Measurements from ENCODE around the gene FBN1.

The FBN1 gene

DNA sequence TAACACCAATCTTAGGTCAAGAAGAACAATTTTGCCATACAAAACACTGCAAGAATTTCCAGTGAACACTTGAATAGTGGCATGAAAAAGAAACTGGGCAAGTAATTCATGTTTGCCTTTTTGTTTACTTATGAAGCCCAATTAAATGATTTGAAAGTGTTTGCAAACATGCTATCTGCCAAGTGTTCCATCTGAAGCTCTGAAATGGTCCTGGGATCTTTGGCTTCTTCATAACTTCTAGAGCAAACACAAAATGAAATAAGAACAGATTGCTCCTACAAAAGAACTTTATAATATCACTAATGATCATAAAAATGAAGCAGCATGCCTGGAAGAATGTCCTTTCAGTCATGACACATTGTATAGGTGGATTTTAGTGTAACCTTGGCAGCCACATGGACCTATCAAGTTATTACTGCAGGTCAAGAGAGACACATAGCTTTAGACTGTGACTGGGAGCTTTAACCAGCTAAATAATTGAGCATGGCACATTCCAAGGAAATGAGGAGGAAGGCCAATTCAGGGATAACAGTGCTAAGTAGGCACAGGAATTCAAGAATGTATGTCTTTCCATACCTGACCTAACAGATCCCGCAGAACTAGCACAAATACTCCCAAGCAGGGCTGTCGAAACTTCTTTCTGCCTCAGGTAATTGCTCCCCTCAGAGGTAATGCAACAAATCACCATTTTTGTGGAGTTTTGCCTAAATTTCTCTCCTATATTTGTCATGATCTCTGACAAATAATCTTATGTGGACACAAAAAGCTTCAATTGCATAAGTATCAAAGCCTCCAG is 169.7 kb downstream of the FBN1 start:
- in situ Hi-C loops (cut with HindIII; ENCODE audit: low sequenced_read_pairs) = no loop called here

DNA sequence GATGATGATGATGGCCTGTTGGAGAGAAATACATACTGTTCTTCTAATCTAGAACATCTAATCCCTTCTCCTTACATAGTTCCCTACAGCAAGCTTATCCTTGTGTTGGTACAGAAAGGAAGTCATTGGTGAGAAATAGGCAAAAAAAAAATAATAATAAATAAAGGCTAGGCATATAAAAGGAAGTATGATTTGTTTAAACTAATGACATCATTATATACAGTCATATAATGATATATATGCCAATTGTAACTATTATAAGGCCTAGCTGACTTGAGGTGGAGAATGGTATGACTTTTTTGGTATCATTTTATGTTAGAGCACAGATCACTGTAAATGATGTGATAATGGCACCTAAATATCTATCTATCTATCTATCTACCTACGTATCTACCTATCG is 171.8 kb downstream of the FBN1 start:
- in situ Hi-C loops (cut with HindIII; ENCODE audit: low sequenced_read_pairs) = no loop called here

GRCh38 chr15:48472756-48473155 is 172.8 kb downstream of the FBN1 start:
- in situ Hi-C loops (cut with HindIII; ENCODE audit: low sequenced_read_pairs) = no loop called here

DNA sequence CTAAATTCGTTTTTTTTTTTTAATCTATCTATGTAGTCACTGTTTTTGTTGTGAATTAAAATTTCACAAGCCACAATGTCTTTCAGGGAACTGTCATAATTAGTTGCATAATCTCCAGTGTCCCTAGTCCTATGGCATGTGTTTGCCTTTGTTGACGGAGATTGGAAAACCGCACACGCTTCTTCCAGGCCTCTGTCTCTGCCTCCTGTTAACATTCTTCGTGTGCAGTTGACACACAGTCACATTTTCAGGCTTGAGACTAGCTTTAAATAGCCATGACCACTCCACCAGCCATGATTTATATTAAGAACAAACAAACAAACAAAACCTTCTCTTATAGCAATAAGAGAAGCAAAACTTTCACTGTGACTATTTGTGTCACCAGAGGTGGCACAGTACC is 174.4 kb downstream of the FBN1 start:
- in situ Hi-C loops (cut with HindIII; ENCODE audit: low sequenced_read_pairs) = no loop called here

DNA sequence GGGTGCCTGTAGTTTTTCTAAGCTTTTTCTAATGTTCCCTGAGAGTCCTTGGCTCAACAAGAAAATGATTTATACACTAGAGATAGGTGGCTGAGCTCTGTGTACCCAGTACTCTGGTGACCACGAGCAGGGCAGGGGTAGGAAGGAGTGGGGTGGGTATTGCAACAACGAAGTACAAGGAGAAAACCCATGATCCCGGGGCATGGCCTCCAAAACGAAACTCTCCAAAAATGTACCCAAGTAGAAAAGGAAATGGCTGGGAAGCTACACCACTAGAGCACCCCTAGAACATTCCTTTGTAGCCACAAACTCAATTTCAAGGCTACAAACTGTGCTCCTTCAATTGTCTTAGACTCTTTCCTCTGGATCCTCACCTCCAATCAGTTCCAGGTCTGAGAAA is 175.4 kb downstream of the FBN1 start:
- in situ Hi-C loops (cut with HindIII; ENCODE audit: low sequenced_read_pairs) = no loop called here

DNA sequence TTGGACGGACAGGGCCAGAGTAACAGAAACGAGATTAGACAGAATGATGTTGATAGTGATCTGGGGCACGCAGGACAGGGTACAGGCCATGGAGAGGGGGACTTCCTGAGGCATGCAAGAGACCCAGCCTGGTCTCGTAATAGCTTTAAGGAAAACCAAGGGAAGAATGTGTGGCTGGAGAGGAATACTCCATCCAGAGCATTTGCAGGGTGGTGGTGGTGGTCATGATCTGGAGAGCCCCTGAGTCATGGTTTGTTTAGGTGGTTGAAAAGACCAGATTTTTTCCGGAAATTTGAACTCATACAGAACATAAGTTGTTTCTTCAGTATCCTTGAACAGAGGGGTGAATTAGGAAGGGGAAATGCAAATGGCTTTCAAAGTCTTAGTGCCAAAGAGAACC is 175.8 kb downstream of the FBN1 start:
- in situ Hi-C loops (cut with HindIII; ENCODE audit: low sequenced_read_pairs) = no loop called here

- in situ Hi-C loops (cut with HindIII; ENCODE audit: low sequenced_read_pairs) = no loop called here
Measured at GRCh38 chr15:48469271-48469670, 176.2 kb downstream of the FBN1 start.

- in situ Hi-C loops (cut with HindIII; ENCODE audit: low sequenced_read_pairs) = no loop called here
Measured at GRCh38 chr15:48467801-48468200, 177.7 kb downstream of the FBN1 start.

DNA sequence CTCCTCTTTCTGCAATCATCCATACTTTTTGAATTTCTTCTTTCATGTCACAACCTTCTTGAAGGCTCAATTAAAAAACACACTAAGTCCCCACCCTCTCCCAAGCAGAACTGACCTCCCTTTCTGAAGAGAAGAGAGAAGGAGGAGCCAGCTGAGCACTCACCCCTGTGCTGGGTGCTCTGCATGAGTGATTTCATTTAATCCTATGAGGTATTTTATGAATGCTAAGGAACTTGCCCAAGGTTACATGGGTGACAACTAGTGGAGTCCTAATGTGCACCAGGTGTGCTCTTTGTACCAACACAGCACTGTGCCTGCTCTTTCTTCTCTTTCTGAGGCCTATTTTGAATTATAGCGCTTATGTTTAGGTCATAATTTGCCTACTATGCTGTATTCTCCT is 178.7 kb downstream of the FBN1 start:
- in situ Hi-C loops (cut with HindIII; ENCODE audit: low sequenced_read_pairs) = no loop called here

- in situ Hi-C loops (cut with HindIII; ENCODE audit: low sequenced_read_pairs) = no loop called here
Measured at GRCh38 chr15:48466079-48466478, 179.4 kb downstream of the FBN1 start.

DNA sequence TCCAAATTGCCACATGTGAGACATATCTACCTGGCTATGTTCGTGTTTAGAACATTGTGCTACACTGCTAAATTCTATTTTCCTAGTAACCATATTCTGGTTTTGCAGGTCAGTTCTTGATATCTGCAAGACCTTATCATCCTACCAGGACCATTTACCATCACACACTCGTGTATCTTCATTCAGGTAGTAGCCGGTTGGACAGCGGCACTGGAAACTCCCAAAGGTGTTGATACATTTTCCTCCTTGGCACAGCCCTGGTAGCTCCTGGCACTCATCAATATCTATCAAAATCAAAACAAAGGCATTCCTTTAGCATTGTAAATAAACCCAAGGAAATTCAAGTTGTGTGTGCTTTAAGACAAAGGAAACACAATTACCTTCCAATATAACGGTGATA is 180.1 kb downstream of the FBN1 start:
- in situ Hi-C loops (cut with HindIII; ENCODE audit: low sequenced_read_pairs) = no loop called here

DNA sequence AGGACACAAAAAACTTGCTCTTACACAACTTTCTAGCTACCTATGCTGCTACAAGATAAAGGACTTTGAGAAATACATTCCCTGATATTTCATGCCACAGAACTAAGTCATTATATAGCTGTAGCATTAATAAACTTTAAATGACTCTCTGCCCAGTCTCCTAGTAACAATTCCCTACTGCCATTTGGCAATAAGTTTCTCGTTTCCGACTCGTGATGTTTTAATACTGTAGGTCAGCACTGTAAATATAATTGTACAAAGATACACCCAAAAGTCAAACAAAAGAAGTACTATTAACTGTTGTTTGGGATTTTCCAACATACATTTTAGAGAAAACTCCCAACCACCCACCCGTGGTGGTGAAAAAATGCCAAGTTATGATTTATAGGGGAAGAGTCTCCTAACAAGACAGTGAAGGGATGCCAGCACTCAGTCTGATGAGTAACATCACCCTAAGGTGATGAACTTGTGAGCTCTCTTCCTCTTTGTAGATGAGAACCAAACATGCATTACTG is 182.1 kb downstream of the FBN1 start:
- in situ Hi-C loops (cut with HindIII; ENCODE audit: low sequenced_read_pairs) = no loop called here

DNA sequence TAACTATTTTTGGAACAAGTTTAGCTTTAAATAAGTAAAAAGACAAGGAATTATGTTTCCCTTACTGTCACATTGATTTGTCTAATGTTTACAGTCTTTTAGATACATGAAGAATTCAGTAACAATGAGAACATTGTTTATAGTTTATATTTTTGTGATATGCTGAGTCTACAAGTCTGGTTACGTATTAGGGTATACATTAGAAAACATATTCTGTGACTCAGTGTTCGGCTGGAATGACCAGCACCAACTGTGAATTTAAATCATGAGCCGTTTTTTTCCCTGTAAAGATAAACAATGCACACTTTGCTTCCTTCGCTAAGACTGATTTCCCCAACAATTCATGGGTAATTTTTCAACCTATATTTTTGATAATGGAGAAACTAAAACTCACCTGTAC is 182.8 kb downstream of the FBN1 start:
- in situ Hi-C loops (cut with HindIII; ENCODE audit: low sequenced_read_pairs) = no loop called here

DNA sequence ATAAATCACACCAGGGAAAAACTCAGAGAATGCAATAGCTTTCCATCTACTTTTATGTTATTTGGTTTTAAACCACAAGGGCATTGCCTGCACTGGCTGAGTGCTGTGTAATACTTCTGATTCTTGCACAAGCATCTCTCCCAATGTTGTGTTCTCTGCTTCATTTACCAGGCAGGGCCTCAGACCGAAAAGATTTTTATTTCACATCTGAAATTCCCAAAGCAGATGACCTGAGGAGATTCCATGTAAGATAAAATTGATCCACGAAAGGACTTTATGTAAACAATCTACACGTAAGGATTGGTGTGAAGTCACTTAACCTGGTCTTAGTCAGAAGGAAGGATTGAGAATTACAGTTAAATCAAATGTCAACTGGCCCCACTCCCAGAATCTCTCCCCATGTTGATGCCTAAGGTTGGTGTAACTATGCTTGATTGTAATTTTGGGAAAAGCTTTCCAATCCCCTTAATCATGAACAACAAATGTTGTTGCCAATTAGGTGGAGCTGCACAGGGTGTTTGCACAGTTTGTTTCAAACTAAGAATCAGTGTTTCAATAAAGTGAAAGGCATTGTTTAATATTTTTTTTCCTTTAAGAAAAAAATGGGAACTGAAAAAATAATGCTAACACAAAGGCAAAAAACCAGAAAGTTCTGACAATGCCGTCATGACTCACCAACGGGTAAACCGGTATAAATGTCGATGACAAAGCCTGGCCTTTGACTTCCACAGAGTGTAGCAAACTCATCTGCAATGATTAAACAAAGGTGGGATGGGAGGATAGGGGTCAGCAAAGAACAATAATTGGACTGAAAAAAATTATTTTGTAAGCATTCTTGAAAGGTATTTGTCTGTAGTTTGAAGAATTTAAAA is 185.7 kb downstream of the FBN1 start:
- in situ Hi-C loops (cut with HindIII; ENCODE audit: low sequenced_read_pairs) = no loop called here

DNA sequence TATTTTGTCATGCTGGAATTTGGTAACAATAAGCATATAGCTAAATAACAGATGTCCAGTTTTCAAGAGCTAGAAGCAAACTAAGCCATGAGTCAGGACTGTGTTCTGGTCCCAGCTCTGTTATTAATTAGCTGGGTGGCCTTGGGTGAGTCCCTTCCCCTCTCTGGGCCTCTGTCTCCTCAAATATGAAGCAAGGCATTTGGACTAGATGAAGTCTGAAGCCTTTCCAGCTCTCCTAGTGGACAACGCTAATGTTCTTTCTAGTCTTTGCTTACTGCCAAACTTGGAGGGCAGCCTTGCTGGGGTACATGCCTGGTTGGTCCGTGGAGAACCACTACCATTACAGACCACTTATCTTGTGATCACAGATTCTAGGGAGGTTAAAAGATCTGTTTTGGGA is 186.6 kb downstream of the FBN1 start:
- in situ Hi-C loops (cut with HindIII; ENCODE audit: low sequenced_read_pairs) = no loop called here

DNA sequence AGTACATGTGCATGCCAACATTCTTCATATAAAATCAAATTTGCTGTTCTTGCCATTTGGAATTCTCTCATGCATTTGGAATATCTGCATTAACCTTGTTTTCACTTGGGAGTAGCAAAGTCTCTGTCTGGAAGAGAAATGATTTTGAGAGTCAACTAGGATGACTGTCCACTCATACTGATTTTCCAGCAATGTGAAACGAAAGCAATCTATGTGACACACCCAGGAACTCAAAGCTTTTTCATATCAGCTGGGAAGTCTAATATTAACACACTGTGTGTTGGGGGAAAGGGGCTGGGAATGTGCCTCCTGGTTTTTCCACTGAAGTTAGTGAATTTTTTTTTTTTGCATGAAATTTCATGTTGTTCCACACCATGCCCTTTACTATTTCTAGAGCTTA is 189.4 kb downstream of the FBN1 start:
- in situ Hi-C loops (cut with HindIII; ENCODE audit: low sequenced_read_pairs) = no loop called here

DNA sequence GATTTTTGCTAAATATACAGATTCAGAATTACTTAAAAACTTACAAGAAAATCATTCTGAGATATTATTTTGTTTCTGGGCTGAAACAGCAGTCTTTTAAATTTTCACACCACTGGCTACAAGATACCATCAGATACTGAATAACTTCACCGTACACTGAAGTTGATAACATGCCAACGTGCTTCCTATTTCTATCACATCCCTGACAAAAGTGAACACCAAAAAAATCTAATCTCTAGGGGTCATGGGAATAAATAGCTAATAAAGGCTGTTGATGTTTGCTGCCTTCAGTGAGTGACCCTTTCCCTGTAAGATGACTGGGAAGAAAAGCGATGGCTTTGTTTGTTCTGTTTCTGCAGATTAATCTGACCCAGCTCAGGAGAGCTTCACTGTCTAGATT is 193.8 kb downstream of the FBN1 start:
- in situ Hi-C loops (cut with HindIII; ENCODE audit: low sequenced_read_pairs) = no loop called here

DNA sequence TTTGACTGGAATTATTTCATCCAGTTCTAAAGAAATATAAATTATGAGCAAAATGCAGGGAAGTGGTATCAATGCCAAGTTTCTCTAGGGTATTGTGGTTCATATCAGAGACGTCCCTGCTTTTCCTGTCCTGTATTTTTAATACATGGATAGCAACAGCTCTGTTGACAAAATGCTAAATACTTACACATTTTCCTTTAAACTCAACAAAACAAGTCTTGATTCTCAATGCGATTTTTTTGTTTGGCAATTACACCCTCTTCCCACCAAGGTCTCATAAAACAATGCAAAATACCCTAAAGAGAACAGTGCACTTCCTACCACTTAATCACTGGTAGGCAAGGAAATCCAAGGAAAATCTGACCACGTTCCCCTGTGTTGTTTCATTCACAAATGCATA is 194.3 kb downstream of the FBN1 start:
- in situ Hi-C loops (cut with HindIII; ENCODE audit: low sequenced_read_pairs) = no loop called here

DNA sequence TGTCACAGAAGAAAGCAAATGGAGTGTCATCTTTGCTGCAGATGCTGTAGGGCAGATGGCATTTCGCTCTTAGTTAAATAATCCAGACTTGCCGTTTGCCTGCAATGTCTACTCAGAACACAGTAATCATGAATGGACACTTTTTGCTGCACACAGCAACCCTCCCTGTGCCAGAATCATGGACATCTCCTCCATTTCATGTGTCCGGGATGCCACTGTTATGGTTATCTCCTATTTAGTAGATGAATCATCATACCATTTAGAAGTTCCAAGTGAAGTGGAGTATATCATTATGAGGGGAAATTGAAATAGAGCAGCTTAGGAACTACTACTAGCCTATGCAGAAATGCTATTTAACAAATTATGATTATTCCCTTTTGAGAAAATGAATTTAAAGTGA is 195.8 kb downstream of the FBN1 start:
- in situ Hi-C loops (cut with HindIII; ENCODE audit: low sequenced_read_pairs) = no loop called here

DNA sequence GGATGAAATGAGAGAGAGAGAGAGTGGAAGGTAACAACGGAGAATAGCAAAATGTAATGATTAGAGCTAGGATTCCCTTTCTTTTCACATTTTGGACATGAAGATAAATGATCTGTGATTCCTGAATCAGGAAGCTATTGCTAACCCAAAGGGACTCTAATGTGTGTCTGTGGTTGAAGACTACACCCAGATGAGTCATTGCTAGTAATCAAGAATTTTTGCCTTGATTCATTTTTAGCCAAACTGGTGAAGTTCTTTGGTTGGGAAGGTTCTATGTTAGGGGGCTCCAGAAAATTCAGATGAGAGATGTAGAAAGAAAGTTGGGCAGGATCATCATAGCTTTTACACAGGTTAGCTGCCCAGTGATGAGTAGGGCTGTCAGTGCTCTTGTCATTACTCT is 197.9 kb downstream of the FBN1 start:
- in situ Hi-C loops (cut with HindIII; ENCODE audit: low sequenced_read_pairs) = no loop called here

DNA sequence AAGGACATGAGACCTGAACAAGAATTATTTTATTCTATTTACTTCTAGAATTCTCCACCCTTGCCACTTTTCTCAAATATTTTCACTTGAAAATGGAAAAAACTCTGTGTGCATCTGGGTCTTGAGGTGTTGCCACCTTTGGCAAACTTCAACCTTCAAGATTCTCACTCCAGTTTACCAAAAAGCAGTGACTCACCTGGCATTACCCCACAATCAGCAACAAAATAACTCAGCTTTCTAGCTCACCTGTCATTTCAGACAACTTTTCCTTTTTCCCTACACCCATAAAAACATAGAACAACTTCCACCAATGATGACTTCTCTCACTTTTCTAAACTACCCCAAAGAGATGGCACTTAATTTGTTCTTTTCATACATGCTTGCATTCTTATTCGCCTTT is 198.5 kb downstream of the FBN1 start:
- in situ Hi-C loops (cut with HindIII; ENCODE audit: low sequenced_read_pairs) = no loop called here

- in situ Hi-C loops (cut with HindIII; ENCODE audit: low sequenced_read_pairs) = no loop called here
Measured at GRCh38 chr15:48442011-48442410, 203.5 kb downstream of the FBN1 start.
